ENCODE measurements around the gene RERE. TPM values are rescaled to one million over a fixed set of nuclear protein-coding genes. Genes with fewer than 3 reads are reported as not detected.
"Not testable (repeated sequence)": the region's sequence is repeated elsewhere in the genome, so short reads cannot be mapped to it uniquely, and the experiment has no call there.

Gene RERE
- total RNA-seq, 1 donor from 2014 or later, result 115 TPM

GRCh38 chr1:8633741-8634501 lies 183.5 kb downstream of the RERE start:
- ATAC-seq (no peak), DNase-seq (no peak)
- intact Hi-C loops (cut with micrococcal nuclease), result no loop called here

GRCh38 chr1:8632102-8632501 lies 185.3 kb downstream of the RERE start:
- intact Hi-C loops (cut with micrococcal nuclease), result no loop called here
- no peak for ATAC-seq

GRCh38 chr1:8631163-8631562 lies 186.3 kb downstream of the RERE start:
- peak; percentile 49 for ATAC-seq
- intact Hi-C loops (cut with micrococcal nuclease), result no loop called here
- DNase-seq, result no peak

More at GRCh38 chr1:8632102-8632501, 185.3 kb downstream of the RERE start:
- DNase-seq, result no peak

GRCh38 chr1:8629241-8630091 lies 188.0 kb downstream of the RERE start:
- DNase-seq (no peak), ATAC-seq (peak; percentile 88)
- intact Hi-C loops (cut with micrococcal nuclease), result no loop called here

GRCh38 chr1:8628606-8629005 lies 188.8 kb downstream of the RERE start:
- DNase-seq, result no peak
- ATAC-seq, result no peak
- intact Hi-C loops (cut with micrococcal nuclease), result no loop called here

GRCh38 chr1:8627728-8628127 lies 189.7 kb downstream of the RERE start:
- no peak for ATAC-seq
- intact Hi-C loops (cut with micrococcal nuclease), result no loop called here
- no peak for DNase-seq

- intact Hi-C loops (cut with micrococcal nuclease), result no loop called here
- ATAC-seq (no peak), DNase-seq (no peak)
Measured at GRCh38 chr1:8625981-8626898, 191.2 kb downstream of the RERE start.

GRCh38 chr1:8625491-8625890 lies 191.9 kb downstream of the RERE start:
- ATAC-seq (no peak), DNase-seq (no peak)
- intact Hi-C loops (cut with micrococcal nuclease), result no loop called here

- intact Hi-C loops (cut with micrococcal nuclease); ATAC-seq; DNase-seq: not testable (repeated sequence)
Measured at GRCh38 chr1:8623651-8624192, 193.7 kb downstream of the RERE start.

GRCh38 chr1:8621785-8622348 lies 195.6 kb downstream of the RERE start:
- DNase-seq; intact Hi-C loops (cut with micrococcal nuclease); ATAC-seq: not testable (repeated sequence)

- DNase-seq; ATAC-seq; intact Hi-C loops (cut with micrococcal nuclease): not testable (repeated sequence)
Measured at GRCh38 chr1:8621034-8621582, 196.3 kb downstream of the RERE start.

GRCh38 chr1:8619917-8620502 lies 197.4 kb downstream of the RERE start:
- DNase-seq; intact Hi-C loops (cut with micrococcal nuclease): not testable (repeated sequence)
- peak; percentile 23 for ATAC-seq

- DNase-seq; ATAC-seq; intact Hi-C loops (cut with micrococcal nuclease): not testable (repeated sequence)
Measured at GRCh38 chr1:8619419-8619818, 198.0 kb downstream of the RERE start.

GRCh38 chr1:8616791-8617190 lies 200.6 kb downstream of the RERE start:
- DNase-seq; intact Hi-C loops (cut with micrococcal nuclease); ATAC-seq: not testable (repeated sequence)

- intact Hi-C loops (cut with micrococcal nuclease); ATAC-seq; DNase-seq: not testable (repeated sequence)
Measured at GRCh38 chr1:8611634-8612515, 205.6 kb downstream of the RERE start.

- ATAC-seq (no peak), DNase-seq (no peak)
- intact Hi-C loops (cut with micrococcal nuclease), result no loop called here
Measured at GRCh38 chr1:8607906-8608305, 209.5 kb downstream of the RERE start.

All from left ventricle myocardium superior (tissue), 1 donor.